HG03457 (cell line): ENCODE data around the gene IFIT2.
"Not testable (repeated sequence)": the region's sequence is repeated elsewhere in the genome, so short reads cannot be mapped to it uniquely, and the experiment has no call there.

Source experiments
- ATAC-seq: cut with Tn5 transposase; IDR thresholded peaks from one replicate; pipeline ENCODE4 v1.9.1; 2021; ENCODE audit warnings: moderate number of reproducible peaks; ENCODE audit not compliant: unreplicated experiment

Gene IFIT2

DNA sequence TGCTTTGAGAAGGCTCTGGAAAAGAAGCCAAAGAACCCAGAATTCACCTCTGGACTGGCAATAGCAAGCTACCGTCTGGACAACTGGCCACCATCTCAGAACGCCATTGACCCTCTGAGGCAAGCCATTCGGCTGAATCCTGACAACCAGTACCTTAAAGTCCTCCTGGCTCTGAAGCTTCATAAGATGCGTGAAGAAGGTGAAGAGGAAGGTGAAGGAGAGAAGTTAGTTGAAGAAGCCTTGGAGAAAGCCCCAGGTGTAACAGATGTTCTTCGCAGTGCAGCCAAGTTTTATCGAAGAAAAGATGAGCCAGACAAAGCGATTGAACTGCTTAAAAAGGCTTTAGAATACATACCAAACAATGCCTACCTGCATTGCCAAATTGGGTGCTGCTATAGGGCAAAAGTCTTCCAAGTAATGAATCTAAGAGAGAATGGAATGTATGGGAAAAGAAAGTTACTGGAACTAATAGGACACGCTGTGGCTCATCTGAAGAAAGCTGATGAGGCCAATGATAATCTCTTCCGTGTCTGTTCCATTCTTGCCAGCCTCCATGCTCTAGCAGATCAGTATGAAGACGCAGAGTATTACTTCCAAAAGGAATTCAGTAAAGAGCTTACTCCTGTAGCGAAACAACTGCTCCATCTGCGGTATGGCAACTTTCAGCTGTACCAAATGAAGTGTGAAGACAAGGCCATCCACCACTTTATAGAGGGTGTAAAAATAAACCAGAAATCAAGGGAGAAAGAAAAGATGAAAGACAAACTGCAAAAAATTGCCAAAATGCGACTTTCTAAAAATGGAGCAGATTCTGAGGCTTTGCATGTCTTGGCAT lies 4.8 kb downstream of the IFIT2 start:
- no peak for ATAC-seq

DNA sequence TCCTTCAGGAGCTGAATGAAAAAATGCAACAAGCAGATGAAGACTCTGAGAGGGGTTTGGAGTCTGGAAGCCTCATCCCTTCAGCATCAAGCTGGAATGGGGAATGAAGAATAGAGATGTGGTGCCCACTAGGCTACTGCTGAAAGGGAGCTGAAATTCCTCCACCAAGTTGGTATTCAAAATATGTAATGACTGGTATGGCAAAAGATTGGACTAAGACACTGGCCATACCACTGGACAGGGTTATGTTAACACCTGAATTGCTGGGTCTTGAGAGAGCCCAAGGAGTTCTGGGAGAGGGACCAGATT lies 5.4 kb downstream of the IFIT2 start:
- ATAC-seq, result no peak

DNA sequence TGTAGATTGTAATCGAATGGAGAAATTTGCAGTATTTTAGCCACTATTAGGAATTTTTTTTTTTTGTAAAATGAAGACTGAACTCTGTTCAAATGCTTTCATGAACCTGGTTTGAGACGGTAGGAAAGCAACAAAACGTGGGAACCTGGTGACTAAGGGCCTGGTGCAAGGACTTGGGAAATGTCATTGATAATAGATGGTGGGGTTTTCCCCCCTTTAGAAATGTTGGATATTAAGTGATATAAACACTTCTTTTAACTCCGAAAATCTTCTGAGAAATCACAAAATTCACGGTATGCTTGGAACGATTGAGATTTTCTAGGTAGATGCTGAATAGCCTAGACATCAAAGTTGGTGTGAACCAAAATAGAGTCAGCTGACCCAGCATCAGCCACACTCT lies 6.4 kb downstream of the IFIT2 start:
- ATAC-seq, result no peak

DNA sequence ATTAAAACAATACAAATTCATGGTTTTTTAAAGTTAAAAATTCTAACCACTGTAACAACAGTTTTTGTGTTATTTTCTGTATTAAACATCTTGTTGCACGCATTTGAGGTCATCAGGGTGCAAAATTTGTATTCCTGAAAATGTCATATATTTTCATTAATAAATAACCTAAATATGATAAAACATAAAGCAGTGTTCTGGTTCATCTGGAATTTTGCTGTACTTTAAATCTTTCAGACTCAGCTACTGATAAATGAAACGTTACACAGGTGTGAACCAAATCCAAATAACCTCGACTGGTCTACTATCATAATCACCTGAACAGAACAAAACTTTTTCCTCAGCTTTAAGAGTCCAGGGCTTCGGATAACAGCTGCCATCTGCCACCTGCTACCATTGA lies 6.9 kb downstream of the IFIT2 start:
- no peak for ATAC-seq

DNA sequence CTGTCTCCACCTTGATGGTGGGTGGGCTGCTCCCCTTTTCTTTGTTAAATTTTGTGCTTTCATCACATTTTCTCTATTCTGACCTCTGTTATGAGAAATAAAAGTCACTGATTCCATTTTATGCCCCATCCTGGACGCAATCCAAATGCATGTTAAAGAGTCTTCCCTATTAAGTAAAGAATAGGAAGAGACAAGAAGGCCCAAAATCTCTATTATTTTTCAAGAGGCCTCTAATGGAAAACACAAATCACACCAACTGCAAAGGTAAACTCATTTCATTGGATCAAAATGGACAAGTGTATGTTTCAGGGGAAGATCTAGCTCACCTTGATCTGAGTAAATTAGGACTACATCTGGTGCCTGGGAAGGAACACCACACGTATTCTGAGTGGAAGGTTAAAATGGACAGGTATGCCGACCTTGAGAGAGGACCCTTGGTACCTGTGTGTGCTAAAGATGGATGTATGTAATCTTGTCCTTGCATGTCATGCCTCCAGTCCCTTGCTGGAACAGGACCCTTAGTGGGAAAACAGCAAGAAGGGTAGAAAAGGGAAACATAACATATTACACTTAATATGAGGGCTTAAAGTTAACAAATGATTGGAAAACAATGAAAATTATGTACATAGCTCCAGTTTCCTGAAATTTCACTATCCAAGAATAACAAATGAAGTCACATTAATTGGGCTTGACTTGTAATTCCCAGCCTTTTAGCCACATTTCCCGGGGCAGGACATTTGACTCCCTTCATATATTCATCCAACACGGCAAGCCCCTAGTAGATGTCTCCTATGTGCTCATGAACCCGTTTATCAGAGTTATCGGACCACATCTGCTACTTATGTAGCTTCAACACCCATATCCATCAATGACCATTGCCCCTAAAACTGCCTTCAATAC lies 7.6 kb downstream of the IFIT2 start:
- no peak for ATAC-seq

DNA sequence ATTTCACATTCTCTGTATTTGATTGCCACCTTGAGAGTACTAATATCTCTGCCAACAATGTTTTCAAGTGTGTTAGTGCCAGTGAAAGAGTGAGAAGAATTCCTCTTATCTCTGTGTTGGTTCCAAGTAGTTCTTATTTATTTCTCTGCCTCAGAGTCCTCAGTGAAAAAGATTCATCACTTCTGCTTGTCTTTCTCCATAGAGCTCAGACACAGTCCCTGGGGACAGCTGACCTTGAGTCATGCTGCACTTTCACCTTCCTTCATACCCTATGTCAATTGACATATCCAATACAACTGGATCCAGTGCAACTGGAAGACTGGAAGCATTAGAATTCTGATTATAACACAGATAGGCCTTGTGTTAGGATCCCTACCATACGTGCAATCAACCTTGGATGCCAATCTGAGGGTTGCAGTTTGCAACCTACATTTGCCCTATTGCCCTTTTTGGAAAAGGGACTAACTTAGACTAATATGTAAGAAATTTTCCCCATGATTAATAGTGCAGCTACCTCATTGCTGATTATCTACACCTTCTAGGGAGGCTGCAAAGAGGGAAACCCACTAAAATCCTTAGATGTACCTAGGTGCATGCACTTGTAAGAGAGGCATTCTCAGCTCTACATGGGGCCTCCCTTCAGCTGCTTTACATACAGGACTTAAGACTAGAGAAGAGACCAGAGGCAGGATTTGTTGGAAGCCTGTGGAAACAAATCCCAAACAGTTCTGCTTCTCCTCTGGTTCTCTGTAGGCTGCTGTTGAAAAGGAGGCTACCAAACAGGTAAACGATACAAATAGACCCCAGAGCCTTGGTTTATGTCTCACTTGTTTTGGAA lies 8.4 kb downstream of the IFIT2 start:
- ATAC-seq, result no peak

DNA sequence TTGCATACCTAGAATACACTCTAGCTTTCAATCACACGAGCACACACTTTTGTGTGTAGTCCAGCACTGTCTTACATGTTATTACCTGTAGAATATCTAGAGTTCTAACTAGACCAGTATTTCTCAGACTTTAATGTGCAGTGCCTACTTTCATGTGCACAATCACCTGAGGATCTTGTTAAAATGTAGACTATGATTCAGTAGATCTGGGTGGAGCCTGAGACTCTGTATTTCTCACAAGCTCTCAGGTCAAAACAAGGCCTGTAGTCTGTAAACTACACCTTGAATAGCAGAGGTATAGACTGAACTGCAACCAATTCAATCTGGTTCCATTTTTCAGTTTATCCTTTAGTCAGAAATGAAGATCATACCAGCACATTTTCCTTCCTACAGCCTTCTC lies 11.1 kb downstream of the IFIT2 start:
- no peak for ATAC-seq

DNA sequence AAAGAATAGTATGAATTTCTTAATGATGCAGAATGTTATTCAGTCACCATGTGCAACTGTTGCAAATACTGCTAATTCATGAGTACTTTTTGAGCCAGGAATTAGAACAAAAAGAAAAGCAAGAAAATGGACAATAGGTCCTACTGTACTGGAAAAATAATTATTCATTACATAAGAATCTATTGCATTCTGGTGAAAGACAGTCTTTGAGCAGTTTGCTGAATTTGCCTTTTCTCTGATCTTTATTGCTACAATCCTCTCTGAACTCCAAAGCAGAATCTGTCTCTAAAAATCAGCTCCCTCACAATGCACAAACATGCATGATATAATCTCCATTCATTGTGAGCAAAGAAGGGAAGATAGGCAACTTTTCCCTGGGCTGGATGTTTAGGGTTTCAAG lies 12.8 kb downstream of the IFIT2 start:
- ATAC-seq, result no peak

DNA sequence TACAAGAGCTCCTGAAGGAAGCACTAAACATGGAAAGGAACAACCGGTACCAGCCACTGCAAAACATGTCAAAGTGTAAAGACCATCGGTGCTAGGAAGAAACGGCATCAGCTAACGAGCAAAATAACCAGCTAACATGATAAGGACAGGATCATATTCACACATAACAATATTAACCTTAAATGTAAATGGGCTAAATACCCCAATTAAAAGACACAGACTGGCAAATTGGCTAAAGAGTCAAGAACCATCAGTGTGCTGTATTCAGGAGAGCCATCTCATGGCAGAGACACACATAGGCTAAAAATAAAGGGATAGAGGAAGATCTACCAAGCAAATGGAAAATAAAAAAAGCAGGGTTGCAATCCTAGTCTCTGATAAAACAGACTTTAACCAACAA lies 16.2 kb downstream of the IFIT2 start:
- not testable (repeated sequence) for ATAC-seq

DNA sequence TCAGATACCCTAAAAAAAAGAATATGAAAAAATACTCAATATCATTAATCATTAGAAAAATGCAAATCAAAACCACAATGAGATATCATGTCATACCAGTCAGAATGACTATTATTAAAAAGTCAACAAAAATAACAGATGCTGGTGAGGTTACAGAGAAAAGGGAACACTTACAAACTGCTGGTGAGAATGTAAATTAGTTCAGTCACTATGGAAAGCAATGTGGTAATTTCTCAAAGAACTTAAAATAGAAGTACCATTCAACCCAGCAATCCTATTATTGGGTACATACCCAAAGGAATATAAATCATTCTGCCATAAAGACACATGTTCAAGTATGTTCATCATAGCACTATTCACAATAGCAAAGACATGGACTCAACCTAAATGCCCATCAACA lies 23.2 kb downstream of the IFIT2 start:
- not testable (repeated sequence) for ATAC-seq

DNA sequence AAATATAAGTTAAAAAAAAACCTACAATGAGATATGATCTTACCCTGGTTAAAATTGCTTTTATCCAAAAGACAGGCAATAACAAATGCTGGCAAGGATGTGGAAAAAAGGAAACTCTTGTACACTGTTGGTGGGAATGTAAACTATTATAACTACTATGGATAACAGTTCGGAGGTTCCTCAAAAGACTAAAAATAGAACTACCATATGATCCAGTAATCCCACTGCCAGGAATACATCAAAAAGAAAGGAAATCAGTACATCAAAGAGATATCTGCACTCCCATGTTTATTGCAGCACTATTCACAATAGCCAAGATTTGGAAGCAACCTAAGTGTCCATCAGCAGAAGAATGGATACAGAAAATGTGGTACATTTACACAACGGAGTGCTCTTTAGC lies 24.0 kb downstream of the IFIT2 start:
- not testable (repeated sequence) for ATAC-seq

DNA sequence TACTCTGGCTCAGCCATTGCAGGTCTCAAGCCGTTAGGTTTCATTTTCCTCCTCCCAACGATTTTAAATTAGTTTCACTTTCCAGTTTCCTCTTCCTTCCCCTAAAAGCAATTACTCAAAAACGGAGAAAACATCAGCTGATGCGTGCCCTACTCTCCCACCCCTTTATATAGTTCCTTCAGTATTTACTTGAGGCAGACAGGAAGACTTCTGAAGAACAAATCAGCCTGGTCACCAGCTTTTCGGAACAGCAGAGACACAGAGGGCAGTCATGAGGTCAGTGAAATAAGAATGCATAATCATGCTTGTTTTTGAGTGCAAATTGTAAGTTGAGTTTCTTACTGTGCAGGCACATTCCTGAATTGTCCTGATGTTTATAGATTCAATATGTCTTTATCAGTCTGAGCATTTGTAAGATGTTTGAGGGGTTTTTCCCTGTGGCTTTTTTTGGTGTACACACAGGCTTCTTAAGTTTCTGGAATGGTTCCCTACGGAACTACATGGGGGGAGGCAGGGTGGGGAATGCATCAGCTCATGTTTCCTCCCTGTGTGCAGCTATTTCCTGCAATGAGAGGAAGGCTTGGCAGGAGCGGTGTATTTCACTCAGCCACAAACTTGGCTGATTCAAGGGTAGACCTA lies 26.1 kb downstream of the IFIT2 start, which contains the start of gene IFIT3:
IFIT3 (plus strand) TSS at position 195 of the 639 bp plus-strand sequence; CDS start at position 272, 77 bp downstream.
- ATAC-seq, result no peak

DNA sequence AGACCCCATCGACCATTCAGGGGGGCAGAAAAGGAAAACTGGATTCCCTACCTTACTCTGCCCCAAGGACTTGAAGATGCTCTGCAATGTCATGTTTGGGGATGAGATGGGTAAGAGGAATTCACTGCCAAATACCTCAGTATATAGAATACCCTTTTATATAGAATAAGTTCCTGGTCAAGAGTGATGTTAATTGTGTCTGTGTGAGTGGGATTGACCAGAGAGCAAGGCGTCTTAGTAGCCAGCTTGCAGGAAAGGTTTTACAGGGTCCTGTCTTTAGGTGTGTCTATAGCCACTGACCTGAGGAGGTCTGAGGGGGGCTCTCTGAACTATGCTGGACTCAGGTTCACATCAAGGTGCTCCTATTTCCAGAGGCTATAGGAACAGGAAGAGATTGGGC lies 27.3 kb downstream of the IFIT2 start:
- ATAC-seq, result no peak

DNA sequence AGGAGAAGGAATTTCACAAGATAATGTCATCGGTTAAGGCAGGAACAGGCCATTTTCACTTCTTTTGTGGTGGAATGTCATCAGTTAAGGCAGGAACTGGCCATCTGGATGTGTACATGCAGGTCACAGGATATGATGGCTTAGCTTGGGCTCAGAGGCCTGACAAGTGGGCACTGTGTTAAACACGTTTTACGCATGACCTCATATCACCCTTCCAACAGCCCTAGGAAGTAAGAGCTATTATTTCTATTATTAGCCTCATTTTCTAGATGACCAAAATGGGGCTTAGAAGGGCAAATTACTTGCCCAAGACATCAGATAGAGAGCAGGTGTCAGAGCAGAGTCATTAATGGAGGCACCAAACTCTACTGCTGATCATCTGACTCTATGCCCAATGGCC lies 28.2 kb downstream of the IFIT2 start:
- not testable (repeated sequence) for ATAC-seq

DNA sequence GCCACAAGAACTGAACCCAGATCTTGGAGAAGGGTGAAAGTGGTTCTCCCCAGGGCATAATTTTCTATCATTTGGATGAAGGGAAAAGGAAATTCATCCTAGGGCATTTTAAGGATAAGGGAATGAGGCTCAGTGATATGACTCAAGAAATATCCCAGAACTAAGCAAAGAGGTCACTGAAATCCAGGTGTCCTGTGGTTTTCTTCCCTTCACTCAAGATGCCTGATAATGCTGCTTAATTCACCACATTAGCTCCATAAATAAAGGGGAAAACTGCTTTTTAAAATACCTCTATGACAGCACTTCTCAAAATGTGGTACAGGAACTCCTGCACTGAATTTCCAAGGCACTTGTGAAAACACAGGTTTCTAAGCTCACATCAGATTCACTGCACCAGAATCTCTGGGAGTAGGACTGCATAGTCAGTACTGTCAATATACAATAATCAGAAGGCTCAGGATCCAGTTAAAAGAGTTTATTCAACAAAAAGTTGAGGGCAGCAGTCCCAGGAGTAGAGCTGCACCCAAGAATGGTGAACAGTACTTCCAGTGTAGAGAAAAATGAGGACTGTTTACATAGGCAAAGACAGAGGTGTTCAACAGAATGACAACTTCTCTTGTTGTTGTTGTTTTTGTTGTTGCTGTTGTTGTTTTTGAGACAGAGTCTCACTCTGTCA lies 28.8 kb downstream of the IFIT2 start:
- no peak for ATAC-seq

DNA sequence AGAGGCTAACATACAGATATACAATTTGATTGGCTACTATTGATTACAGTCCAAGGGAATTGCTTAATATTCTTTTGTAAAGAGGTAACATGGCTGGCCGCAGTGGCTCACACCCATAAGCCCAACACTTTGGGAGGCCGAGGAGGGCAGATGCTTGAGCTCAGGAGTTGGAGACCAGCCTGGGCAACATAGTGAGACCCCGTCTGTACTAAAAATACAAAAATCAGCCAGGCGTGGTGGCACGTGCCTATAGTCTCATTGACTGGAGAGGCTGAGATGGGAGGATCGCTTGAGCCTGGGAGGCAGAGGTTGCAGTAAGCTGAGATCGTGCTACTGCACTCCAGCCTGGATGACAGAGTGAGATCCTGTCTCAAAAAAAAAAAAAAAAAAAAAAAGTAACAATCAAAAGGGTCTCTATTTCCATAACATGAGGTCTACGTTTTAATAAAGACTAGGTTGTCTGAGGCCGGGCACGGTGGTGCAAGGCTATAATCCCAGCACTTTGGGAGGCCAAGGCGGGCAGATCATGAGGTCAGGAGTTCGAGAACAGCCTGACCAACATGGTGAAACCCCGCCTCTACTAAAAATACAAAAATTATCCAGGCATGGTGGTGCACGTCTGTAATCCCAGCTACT lies 29.8 kb downstream of the IFIT2 start:
- not testable (repeated sequence) for ATAC-seq

DNA sequence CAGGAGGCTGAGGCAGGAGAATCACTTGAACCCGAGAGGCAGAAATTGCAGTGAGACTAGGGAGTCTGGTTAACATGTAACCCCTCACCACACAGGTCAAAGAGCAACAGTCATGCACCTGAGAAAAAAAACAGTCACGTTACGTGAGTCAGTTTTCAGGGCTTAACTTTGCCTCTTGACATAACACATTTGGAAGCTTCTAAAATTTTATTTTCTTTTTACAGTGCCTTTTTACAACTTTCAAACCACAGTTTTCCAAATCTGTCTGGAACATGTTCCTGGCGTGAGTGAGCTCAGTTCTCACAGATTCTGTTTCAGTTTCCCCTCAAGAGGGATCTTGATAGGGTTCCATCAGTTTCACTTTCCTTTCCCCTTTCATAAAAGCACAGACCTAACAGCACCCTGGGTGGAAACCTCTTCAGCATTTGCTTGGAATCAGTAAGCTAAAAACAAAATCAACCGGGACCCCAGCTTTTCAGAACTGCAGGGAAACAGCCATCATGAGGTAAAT lies 30.3 kb downstream of the IFIT2 start:
- ATAC-seq, result no peak

DNA sequence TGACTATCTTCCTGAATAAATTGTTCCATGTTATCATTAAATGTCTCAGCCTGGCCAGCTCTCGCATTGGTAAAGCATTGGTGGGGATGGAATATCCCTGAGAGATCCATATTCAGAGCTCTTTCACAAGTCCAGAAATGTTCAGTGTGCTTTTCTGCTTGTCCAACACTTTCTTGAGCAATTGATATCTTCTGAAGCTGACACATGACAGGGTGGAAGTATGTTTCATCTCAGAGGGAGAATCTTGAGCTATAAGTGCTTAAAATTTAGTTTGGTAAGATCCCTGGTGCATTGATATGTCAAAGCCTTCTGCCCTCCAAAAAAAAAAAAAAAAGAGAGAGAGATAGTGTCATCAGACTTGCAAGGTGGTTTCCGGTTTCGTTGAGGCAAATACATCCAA lies 33.4 kb downstream of the IFIT2 start:
- no peak for ATAC-seq

DNA sequence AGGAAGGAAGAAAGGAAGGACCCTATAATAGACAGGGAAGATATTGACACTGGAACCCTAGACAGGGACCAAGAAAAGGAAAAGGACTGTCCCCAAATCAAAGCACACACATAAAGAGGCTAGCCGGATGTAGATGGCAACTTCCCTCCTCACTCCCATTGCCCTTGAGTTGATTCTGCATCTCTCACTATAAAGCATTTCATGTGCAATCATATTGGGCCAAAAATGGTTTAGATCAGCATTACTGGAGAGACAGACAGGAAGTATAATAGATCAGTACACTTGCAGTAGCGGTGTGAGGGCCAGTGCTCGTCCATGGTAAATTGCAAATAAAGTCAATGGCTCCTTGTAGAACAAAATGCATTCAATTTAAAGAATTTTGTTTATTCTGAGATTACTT lies 34.4 kb downstream of the IFIT2 start:
- no peak for ATAC-seq
